Calu3 (cell line): Measurements from ENCODE around the gene PCDHGA6. TPM values are rescaled to one million over a fixed set of nuclear protein-coding genes. Genes with fewer than 3 reads are reported as not detected.

Experiments
- BruUV-seq: library from RNA; stranded (reverse); fragments of 400-500 nt; replicated peaks from 2 replicates; lab custom pipeline; 2021; lab: Mats Ljungman, UMichigan
- CTCF ChIA-PET: fragments of 300-600 bp; sonication (Branson Sonifier 250); formaldehyde crosslinking; loops from one replicate; lab custom pipeline; 2022; ENCODE audit warnings: antibody characterized with exemption; lab: Charles Lee
- DNase-seq: peaks from one replicate; pipeline ENCODE4 v3.0.0; 2022
- H3K27ac Mint-ChIP-seq: one replicate; pipeline ENCODE4 v1.8.0; 2022; ENCODE audit warnings: mixed read lengths; ENCODE audit not compliant: unreplicated experiment
- H3K27me3 Mint-ChIP-seq: one replicate; pipeline ENCODE4 v1.8.0; 2022; ENCODE audit warnings: mixed read lengths; ENCODE audit not compliant: unreplicated experiment
- H3K36me3 Mint-ChIP-seq: one replicate; pipeline ENCODE4 v1.8.0; 2022; ENCODE audit warnings: mild to moderate bottlenecking, moderate library complexity, mixed read lengths; ENCODE audit not compliant: insufficient read depth, unreplicated experiment
- H3K4me1 Mint-ChIP-seq: one replicate; pipeline ENCODE4 v1.8.0; 2022; ENCODE audit warnings: mild to moderate bottlenecking, low read depth, mixed read lengths; ENCODE audit not compliant: unreplicated experiment
- H3K4me3 Mint-ChIP-seq: one replicate; pipeline ENCODE4 v1.8.0; 2022; ENCODE audit warnings: mild to moderate bottlenecking, low read depth, moderate library complexity, mixed read lengths; ENCODE audit not compliant: unreplicated experiment
- H3K9me3 Mint-ChIP-seq: one replicate; pipeline ENCODE4 v1.8.0; 2022; ENCODE audit warnings: low read depth, mixed read lengths; ENCODE audit not compliant: unreplicated experiment
- CTCF ChIP-seq: fragments of 200-600 bp; IDR thresholded peaks from one replicate; pipeline ENCODE4 v1.8.0; 2022; ENCODE audit warnings: antibody characterized with exemption; ENCODE audit not compliant: unreplicated experiment
- intact Hi-C: fragments of 100-400 bp; cut with micrococcal nuclease; formaldehyde crosslinking; loops from one replicate; pipeline ENCODE4 v1.10.0; 2022; ENCODE audit not compliant: unreplicated experiment
- total RNA-seq: library from RNA; stranded (reverse); gene quantifications from 2 replicates; pipeline ENCODE4 v1.2.3, GENCODE V29; 2022

Gene PCDHGA6
- total RNA-seq, 1 experiment from 2014 or later, result 0.80 TPM

GRCh38 chr5:141354900-141355469 is 18.7 kb upstream of the PCDHGA6 start, which contains the start of gene PCDHGA4:
PCDHGA4 (plus strand) TSS chr5:141355021; CDS start chr5:141355108, 87 bp downstream.
- no peak for TF ChIP-seq CTCF
- no TSS peak for BruUV-seq
- CTCF ChIA-PET, result interaction anchor here (0.5 kb wide), 1 partner anchor 53 kb away, joined by 3 read pairs; no protein-coding TSS in a partner anchor
- Mint-ChIP-seq H3K27ac (no peak within 1 kb of the TSS), H3K4me1 (no peaks in the 10 kb centered on the region), H3K4me3 (no peak within 1 kb of the TSS), H3K27me3 (no peaks in the 10 kb centered on the region), H3K9me3 (peaks cover 19% of the 10 kb centered on the region), H3K36me3 (peaks cover 5% of the 10 kb centered on the region)
- DNase-seq, result no peak
- intact Hi-C loops, result no loop called here

GRCh38 chr5:141355641-141356040 is 18.1 kb upstream of the PCDHGA6 start:
- CTCF ChIA-PET, result interaction anchor here (0.5 kb wide), 1 partner anchor 54 kb away, joined by 3 read pairs; no protein-coding TSS in a partner anchor
- Mint-ChIP-seq H3K36me3 (no peaks in the 10 kb centered on the region), H3K27ac (no peak overlapping the region), H3K27me3 (no peaks in the 10 kb centered on the region), H3K4me3 (no peak overlapping the region), H3K9me3 (peaks cover 18% of the 10 kb centered on the region), H3K4me1 (no peaks in the 10 kb centered on the region)
- no TSS peak for BruUV-seq
- intact Hi-C loops, result no loop called here
- no peak for TF ChIP-seq CTCF
- no peak for DNase-seq

DNA sequence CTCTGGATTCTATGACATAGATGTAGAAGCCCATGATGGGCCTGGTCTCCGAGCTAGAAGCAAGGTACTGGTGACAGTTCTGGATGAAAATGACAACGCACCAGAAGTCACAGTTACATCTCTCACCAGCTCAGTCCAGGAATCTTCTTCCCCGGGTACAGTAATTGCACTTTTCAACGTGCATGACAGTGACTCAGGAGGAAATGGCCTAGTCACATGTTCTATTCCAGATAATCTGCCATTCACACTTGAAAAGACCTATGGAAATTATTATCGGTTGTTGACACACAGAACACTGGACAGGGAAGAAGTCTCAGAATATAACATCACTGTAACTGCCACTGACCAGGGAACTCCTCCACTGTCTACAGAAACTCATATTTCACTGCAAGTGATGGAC is 17.6 kb upstream of the PCDHGA6 start:
- intact Hi-C loops, result no loop called here
- no peaks in the 10 kb centered on the region for H3K36me3 Mint-ChIP-seq
- CTCF ChIA-PET, result no interaction called here

DNA sequence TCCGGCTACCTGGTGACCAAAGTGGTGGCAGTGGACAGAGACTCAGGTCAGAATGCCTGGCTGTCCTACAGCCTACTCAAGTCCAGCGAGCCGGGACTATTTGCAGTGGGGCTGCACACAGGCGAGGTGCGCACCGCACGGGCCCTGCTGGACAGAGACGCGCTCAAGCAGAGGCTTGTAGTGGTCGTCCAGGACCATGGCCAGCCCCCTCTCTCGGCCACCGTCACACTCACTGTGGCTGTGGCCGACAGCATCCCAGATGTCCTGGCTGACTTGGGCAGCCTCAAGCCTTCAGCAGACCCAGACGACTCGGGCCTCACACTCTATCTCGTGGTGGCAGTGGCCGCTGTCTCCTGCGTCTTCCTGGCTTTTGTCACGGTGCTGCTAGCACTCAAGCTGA is 16.7 kb upstream of the PCDHGA6 start:
- Mint-ChIP-seq H3K27ac (no peak overlapping the region), H3K27me3 (no peaks in the 10 kb centered on the region), H3K4me1 (no peaks in the 10 kb centered on the region), H3K4me3 (no peak overlapping the region), H3K9me3 (peaks cover 19% of the 10 kb centered on the region), H3K36me3 (peaks cover 3% of the 10 kb centered on the region)
- TF ChIP-seq CTCF, result no peak
- no peak for DNase-seq
- no TSS peak for BruUV-seq
- CTCF ChIA-PET, result no interaction called here
- intact Hi-C loops, result no loop called here

More for the DNA sequence above, 17.6 kb upstream of the PCDHGA6 start:
- Mint-ChIP-seq H3K4me1 (no peaks in the 10 kb centered on the region), H3K27ac (no peak overlapping the region), H3K4me3 (no peak overlapping the region), H3K9me3 (peaks cover 19% of the 10 kb centered on the region), H3K27me3 (no peaks in the 10 kb centered on the region)
- BruUV-seq, result no TSS peak
- DNase-seq, result no peak
- no peak for TF ChIP-seq CTCF
